ENCODE data around the gene ABHD17C.

ABHD17C gene

GRCh38 chr15:80730926-80731325 lies 35.8 kb downstream of the ABHD17C start:
- no peak for TF ChIP-seq SIN3A (IDR thresholded peaks at IDR 0.05; ENCODE audit: borderline replicate concordance, insufficient read depth, low read length)
- TF ChIP-seq REST (IDR thresholded peaks at IDR 0.05; ENCODE audit: insufficient read depth in 1 of 2, low read depth in 2 of 2, low read length in 2 of 2), result no peak
- TF ChIP-seq POLR2AphosphoS5 (IDR thresholded peaks at IDR 0.05; ENCODE audit: low read depth, low read length), result no peak
- no peak for TF ChIP-seq FOXP2 (optimal IDR thresholded peaks at IDR 0.05; ENCODE audit: borderline replicate concordance, extremely low read depth, extremely low read length, insufficient read depth)
- TF ChIP-seq TAF1 (IDR thresholded peaks at IDR 0.05; ENCODE audit: borderline replicate concordance, insufficient read depth, low read length), result no peak

- TF ChIP-seq REST (IDR thresholded peaks at IDR 0.05; ENCODE audit: insufficient read depth in 1 of 2, low read depth in 2 of 2, low read length in 2 of 2), result no peak
- TF ChIP-seq SIN3A (IDR thresholded peaks at IDR 0.05; ENCODE audit: borderline replicate concordance, insufficient read depth, low read length), result no peak
- no peak for TF ChIP-seq TAF1 (IDR thresholded peaks at IDR 0.05; ENCODE audit: borderline replicate concordance, insufficient read depth, low read length)
- no peak for TF ChIP-seq FOXP2 (optimal IDR thresholded peaks at IDR 0.05; ENCODE audit: borderline replicate concordance, extremely low read depth, extremely low read length, insufficient read depth)
- TF ChIP-seq POLR2AphosphoS5 (IDR thresholded peaks at IDR 0.05; ENCODE audit: low read depth, low read length), result no peak
These were observed 37.1 kb downstream of the ABHD17C start for GRCh38 chr15:80732167-80732566.

DNA sequence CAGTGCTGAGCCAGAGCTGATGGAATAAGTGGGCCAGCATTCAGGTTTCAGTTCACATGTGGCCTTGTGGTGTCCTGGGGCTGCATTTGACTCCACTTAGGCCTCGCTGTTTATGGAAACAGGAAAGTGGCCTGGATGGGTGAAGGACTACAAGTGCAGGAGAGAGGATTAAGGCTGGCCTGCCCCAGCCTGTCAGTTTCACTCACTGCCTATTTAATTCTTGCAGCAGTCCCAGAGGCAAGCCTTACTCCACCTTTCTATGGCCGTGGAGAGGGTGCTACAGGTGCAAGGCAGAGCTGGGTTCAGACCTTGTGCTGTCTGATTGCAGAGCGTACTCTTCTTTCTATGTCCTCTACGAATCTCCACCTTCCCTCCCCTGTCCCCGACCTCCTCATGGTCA lies 37.7 kb downstream of the ABHD17C start:
- TF ChIP-seq POLR2AphosphoS5 (IDR thresholded peaks at IDR 0.05; ENCODE audit: low read depth, low read length), result no peak
- no peak for TF ChIP-seq SIN3A (IDR thresholded peaks at IDR 0.05; ENCODE audit: borderline replicate concordance, insufficient read depth, low read length)
- TF ChIP-seq FOXP2 (optimal IDR thresholded peaks at IDR 0.05; ENCODE audit: borderline replicate concordance, extremely low read depth, extremely low read length, insufficient read depth), result no peak
- no peak for TF ChIP-seq REST (IDR thresholded peaks at IDR 0.05; ENCODE audit: insufficient read depth in 1 of 2, low read depth in 2 of 2, low read length in 2 of 2)
- no peak for TF ChIP-seq TAF1 (IDR thresholded peaks at IDR 0.05; ENCODE audit: borderline replicate concordance, insufficient read depth, low read length)

GRCh38 chr15:80733460-80733859 lies 38.4 kb downstream of the ABHD17C start:
- TF ChIP-seq FOXP2 (optimal IDR thresholded peaks at IDR 0.05; ENCODE audit: borderline replicate concordance, extremely low read depth, extremely low read length, insufficient read depth) (no peak), REST (IDR thresholded peaks at IDR 0.05; ENCODE audit: insufficient read depth in 1 of 2, low read depth in 2 of 2, low read length in 2 of 2) (no peak), POLR2AphosphoS5 (IDR thresholded peaks at IDR 0.05; ENCODE audit: low read depth, low read length) (no peak), TAF1 (IDR thresholded peaks at IDR 0.05; ENCODE audit: borderline replicate concordance, insufficient read depth, low read length) (no peak), SIN3A (IDR thresholded peaks at IDR 0.05; ENCODE audit: borderline replicate concordance, insufficient read depth, low read length) (no peak)

DNA sequence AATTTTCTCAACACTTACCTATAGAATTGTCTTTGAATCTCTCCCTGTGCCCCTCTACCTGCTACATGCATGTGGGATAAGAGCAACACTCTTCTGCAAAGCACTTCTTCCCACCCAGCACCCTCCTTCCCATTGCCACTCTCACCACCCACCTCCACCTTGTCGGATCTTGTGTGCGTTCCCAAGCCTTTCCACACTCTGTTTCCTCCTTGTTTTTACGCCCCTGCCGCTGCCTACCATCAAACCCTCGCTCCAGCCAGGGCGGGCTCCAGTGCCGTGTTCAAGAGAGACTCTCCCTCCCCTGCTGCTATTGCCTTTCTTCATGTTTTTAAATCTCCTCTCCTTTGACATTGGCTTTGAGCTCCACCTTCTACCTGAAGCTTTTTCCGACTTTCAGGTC lies 40.2 kb downstream of the ABHD17C start:
- TF ChIP-seq SIN3A (IDR thresholded peaks at IDR 0.05; ENCODE audit: borderline replicate concordance, insufficient read depth, low read length) (no peak), TAF1 (IDR thresholded peaks at IDR 0.05; ENCODE audit: borderline replicate concordance, insufficient read depth, low read length) (no peak), FOXP2 (optimal IDR thresholded peaks at IDR 0.05; ENCODE audit: borderline replicate concordance, extremely low read depth, extremely low read length, insufficient read depth) (no peak), POLR2AphosphoS5 (IDR thresholded peaks at IDR 0.05; ENCODE audit: low read depth, low read length) (no peak), REST (IDR thresholded peaks at IDR 0.05; ENCODE audit: insufficient read depth in 1 of 2, low read depth in 2 of 2, low read length in 2 of 2) (no peak)
